OCI-LY3 (cell line): ENCODE measurements around the gene DNAJA1.

Experiments used
- EZH2phosphoT487 ChIP-seq: fragments of 200-600 bp; shearing (Covaris generic); IDR thresholded peaks from 2 replicates; pipeline ENCODE4 v1.6.1; 2018; ENCODE audit warnings: antibody characterized with exemption, mixed run types, low read depth
- TF ChIP-seq, protein P1 (sequence below): fragments of 200-600, 300-600 bp; sonication (generic); IDR thresholded peaks from 2 replicates; pipeline ENCODE4 v1.5.1; 2014; ENCODE audit warnings: antibody characterized with exemption, low read length, low read depth

- TF ChIP-seq, protein P1, sequence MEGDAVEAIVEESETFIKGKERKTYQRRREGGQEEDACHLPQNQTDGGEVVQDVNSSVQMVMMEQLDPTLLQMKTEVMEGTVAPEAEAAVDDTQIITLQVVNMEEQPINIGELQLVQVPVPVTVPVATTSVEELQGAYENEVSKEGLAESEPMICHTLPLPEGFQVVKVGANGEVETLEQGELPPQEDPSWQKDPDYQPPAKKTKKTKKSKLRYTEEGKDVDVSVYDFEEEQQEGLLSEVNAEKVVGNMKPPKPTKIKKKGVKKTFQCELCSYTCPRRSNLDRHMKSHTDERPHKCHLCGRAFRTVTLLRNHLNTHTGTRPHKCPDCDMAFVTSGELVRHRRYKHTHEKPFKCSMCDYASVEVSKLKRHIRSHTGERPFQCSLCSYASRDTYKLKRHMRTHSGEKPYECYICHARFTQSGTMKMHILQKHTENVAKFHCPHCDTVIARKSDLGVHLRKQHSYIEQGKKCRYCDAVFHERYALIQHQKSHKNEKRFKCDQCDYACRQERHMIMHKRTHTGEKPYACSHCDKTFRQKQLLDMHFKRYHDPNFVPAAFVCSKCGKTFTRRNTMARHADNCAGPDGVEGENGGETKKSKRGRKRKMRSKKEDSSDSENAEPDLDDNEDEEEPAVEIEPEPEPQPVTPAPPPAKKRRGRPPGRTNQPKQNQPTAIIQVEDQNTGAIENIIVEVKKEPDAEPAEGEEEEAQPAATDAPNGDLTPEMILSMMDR: no peak
- no peak for TF ChIP-seq EZH2phosphoT487
Observed at GRCh38 chr9:33032865-33033264, 7.8 kb downstream of the DNAJA1 start.
